Heart left ventricle (tissue), 16 donors: Measurements from ENCODE around the gene ATP1A1. TPM values are rescaled to one million over a fixed set of nuclear protein-coding genes. Genes with fewer than 3 reads are reported as not detected.

Experiments
- ATAC-seq, 4 donors: fragments of 200-7000 bp; cut with Tn5 transposase; one replicate each; pipeline ENCODE4 v1.9.1; 2020 to 2022; ENCODE audit warnings: moderate library complexity in 4 of 4, mild to moderate bottlenecking in 3 of 4, moderate number of reproducible peaks in 1 of 4
- DNase-seq, 5 donors: peaks; one replicate each; pipeline ENCODE4 v3.0.0-alpha.2; 2020
- H3K27ac ChIP-seq, 12 donors: fragments of 200-600 bp; sonication (generic) in 4 of 12; one replicate each; pipeline versions ENCODE4 v1.5.0 to v1.8.0; 2016 to 2022; ENCODE audit warnings: mild to moderate bottlenecking in 2 of 12
- H3K27me3 ChIP-seq, 9 donors: fragments of 200-600 bp; sonication (generic) in 2 of 9; one replicate each; pipeline versions ENCODE4 v1.5.1 to v1.8.0; 2016 to 2022; ENCODE audit warnings: mild to moderate bottlenecking in 3 of 9
- H3K36me3 ChIP-seq, 9 donors: fragments of 200-600 bp; sonication (generic) in 2 of 9; one replicate each; pipeline versions ENCODE4 v1.5.0 to v1.8.0; 2018 to 2022; ENCODE audit warnings: mild to moderate bottlenecking in 2 of 9
- H3K4me1 ChIP-seq, 12 donors: fragments of 200-600 bp; sonication (generic) in 4 of 12; one replicate each; pipeline versions ENCODE4 v1.5.0 to v1.8.0; 2016 to 2022; ENCODE audit warnings: mild to moderate bottlenecking in 3 of 12
- H3K4me3 ChIP-seq, 12 donors: fragments of 200-600 bp; sonication (generic) in 4 of 12; one replicate each; pipeline versions ENCODE4 v1.5.0 to v1.8.0; 2017 to 2022; ENCODE audit warnings: mild to moderate bottlenecking in 9 of 12, moderate library complexity in 4 of 12
- H3K9me3 ChIP-seq, 12 donors: fragments of 200-600 bp; sonication (generic) in 4 of 12; one replicate each; pipeline versions ENCODE4 v1.5.0 to v1.8.0; 2016 to 2022; ENCODE audit warnings: mild to moderate bottlenecking in 1 of 12
- POLR2A ChIP-seq, 2 donors: fragments of 450-650 bp; IDR thresholded peaks; one replicate each; pipeline ENCODE4 v1.6.1; 2017; ENCODE audit warnings: antibody characterized with exemption in 2 of 2, mild to moderate bottlenecking in 2 of 2, moderate library complexity in 2 of 2
- WGBS, 4 donors: extraction: QIAGEN DNeasy Blood & Tissue Kit in 2 of 4; methylation state at CpG; one replicate each; pipeline versions ENCODE4 v1.1.5 to v1.1.7; 2013 to 2018; 5-methylcytosine and 5-hydroxymethylcytosine counted together
- intact Hi-C, 10 donors: fragments of 100-400 bp; cut with DNase I; formaldehyde crosslinking; loops; one replicate each; pipeline versions ENCODE4 v1.11.1 to v1.14.2; 2022
- long read RNA-seq, 3 donors: library from polyadenylated mRNA; unstranded; transcript quantifications; one replicate each; pipeline ENCODE4 v2.0.0, GENCODE V29; 2020 to 2021
- polyA plus RNA-seq, 2 donors: library from polyadenylated mRNA; stranded (reverse); fragments of 200-250 nt; gene quantifications; one replicate each; pipeline ENCODE4 v1.2.3, GENCODE V29; 2013
- total RNA-seq, 9 donors: library from RNA; depleted of rRNA in 2 of 9; stranded (reverse); fragments of >200 nt in 2 of 9; fragmentation: NEBNext Ultra II Directional in 3 of 9; extraction: Animal tissue kit (Norgen Biotek cat#: 25700) in 3 of 9; gene quantifications; one replicate each; pipeline versions ENCODE4 v1.1.0 to v1.2.4, GENCODE V29; 2016 to 2023
- TF ChIP-seq, protein P1 (sequence below), 12 donors: fragments of 200-600 bp; sonication (generic) in 4 of 12; IDR thresholded peaks; one replicate each; pipeline versions ENCODE4 v1.5.0 to v1.8.0; 2018 to 2022; ENCODE audit warnings: antibody characterized with exemption in 12 of 12, mild to moderate bottlenecking in 5 of 12
- donor health status: ischemic (EF 13 %, LVEDD 7.1; RV severe dilation, severe dysfunction).
- donor health status: healthy with polysubstance abuse.
- donor health status: DM: no; HTN: yes; CAD: no.
- donor health status: DM: no; HTN: no; CAD: no.
- donor health status: ischemic (EF 25% LVEDD 6.9; RV normal size, moderate dysfunction).
- donor health status: ischemic (EF 25% LVEDD 5.7; RV mildly dilated, moderate dysfunction).
- donor health status: healthy.
- donor health status: DM: yes; HTN: yes; CAD: no.
- donor health status: ischemic (EF 35%, LVEDD 5.7; RV mildly dilated, moderate dysfunction).
- donor health status: nonischemic (EF 11% LVEDD 7.7; RV severe dilation, severe dysfunction).
- donor health status: DM: yes; HTN: yes; CAD: no.
- donor health status: PGD.
- donor health status: ischemic (EF 29% LVEDD 5.4; RV normal size, mild dysfunction).
- donor health status: nonischemic (EF 23%, LVEDD 6.1; RV moderate dilation, normal function).

ATP1A1 gene
- total RNA-seq (100 to 1,000 TPM; 175 to 436 (median 241) TPM), polyA plus RNA-seq (100 to 1,000 TPM; 115 to 896 TPM)
- long read RNA-seq, donor 1, transcript ATP1A1-201 (23 exons, 3,654 nt) = major isoform, 151 of 217 reads
- long read RNA-seq, donor 1, partial matches to known transcripts = 49 of 217 reads
- long read RNA-seq, donor 1, other reads (novel, unspliced or antisense) = 13 of 217 reads
- long read RNA-seq, donor 2, transcript ATP1A1-201 (23 exons, 3,654 nt) = major isoform, 216 of 338 reads
- long read RNA-seq, donor 2, partial matches to known transcripts = 104 of 338 reads
- long read RNA-seq, donor 2, other reads (novel, unspliced or antisense) = 12 of 338 reads
- long read RNA-seq, donor 3, transcript ATP1A1-201 (23 exons, 3,654 nt) = major isoform, 354 of 466 reads
- long read RNA-seq, donor 3, partial matches to known transcripts = 97 of 466 reads
- long read RNA-seq, donor 3, other reads (novel, unspliced or antisense) = 14 of 466 reads

DNA sequence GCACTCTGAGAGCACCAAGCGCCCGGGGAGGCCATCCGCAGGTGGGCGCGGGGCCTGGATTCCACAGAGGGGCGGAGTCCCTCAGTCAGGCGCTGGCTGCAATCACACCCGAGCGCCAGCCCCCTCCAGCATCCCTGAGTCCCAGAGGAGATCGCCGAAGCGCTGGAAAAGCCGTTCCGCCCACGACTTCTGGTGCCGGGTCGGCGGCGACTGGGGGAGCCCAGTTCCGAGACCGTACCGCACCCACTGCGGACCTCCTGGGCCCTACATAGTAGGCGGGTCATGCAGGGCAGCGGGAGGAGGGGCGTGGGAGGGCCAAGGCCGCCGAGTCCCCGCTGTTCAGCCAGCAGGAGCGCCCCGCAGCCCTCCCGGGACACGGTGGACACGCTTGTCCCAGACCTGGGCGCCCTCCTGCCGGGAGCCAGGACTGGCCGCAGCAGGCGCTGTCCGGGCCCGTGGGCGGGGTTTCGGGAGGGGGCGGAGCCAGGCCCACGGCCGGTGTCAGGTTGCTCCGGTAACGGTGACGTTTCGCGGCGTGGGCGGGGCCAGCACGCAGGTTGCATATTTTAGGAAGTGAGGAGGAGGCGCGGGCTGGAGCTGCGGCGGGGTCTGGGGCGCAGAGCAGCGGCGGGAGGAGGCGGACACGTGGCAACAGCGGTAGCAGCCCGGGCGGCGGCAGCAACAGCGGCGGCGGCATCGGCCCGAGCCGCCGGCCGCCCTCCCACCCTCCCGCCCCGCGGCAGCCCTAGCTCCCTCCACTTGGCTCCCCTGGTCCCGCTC is at the start of gene ATP1A1:
Gene ATP1A1, plus strand, starts transcription at position 594 of the 780 bp plus-strand sequence. CDS start 268 bp downstream, outside the sequence.
- Histone ChIP-seq H3K27ac (peak within 1 kb of the TSS; percentile 89 to 99 (median 97)), H3K27me3 (no peaks in the 10 kb centered on the region), H3K9me3 (no peaks in the 10 kb centered on the region), H3K4me1 (peaks cover 0 to 49% (median 40%) of the 10 kb centered on the region in 12 donors), H3K36me3 (no peaks in the 10 kb centered on the region), H3K4me3 (peak within 1 kb of the TSS; percentile 73 to 95 (median 88))
- intact Hi-C loops = loop anchor here in 7 of 10 donors (5.0 to 10.0 kb wide), 6 partner anchors 44 to 221 kb away; partner anchors contain the start of gene CD58 (in 2 of the 7)
- TF ChIP-seq POLR2A (IDR thresholded peaks at IDR 0.05) = peak; percentile 99 to 100
- TF ChIP-seq, protein P1, sequence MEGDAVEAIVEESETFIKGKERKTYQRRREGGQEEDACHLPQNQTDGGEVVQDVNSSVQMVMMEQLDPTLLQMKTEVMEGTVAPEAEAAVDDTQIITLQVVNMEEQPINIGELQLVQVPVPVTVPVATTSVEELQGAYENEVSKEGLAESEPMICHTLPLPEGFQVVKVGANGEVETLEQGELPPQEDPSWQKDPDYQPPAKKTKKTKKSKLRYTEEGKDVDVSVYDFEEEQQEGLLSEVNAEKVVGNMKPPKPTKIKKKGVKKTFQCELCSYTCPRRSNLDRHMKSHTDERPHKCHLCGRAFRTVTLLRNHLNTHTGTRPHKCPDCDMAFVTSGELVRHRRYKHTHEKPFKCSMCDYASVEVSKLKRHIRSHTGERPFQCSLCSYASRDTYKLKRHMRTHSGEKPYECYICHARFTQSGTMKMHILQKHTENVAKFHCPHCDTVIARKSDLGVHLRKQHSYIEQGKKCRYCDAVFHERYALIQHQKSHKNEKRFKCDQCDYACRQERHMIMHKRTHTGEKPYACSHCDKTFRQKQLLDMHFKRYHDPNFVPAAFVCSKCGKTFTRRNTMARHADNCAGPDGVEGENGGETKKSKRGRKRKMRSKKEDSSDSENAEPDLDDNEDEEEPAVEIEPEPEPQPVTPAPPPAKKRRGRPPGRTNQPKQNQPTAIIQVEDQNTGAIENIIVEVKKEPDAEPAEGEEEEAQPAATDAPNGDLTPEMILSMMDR (IDR thresholded peaks at IDR 0.05) = peak in 3 of 12 donors; percentile 9 to 38 (median 36)
- WGBS, 4 donors = 0 to 4% (median 1%) methylated on average over 31 to 78 of the region's 78 CpGs
- peak; percentile 76 to 89 (median 83) for ATAC-seq
- peak; percentile 97 to 99 (median 98) for DNase-seq

DNA sequence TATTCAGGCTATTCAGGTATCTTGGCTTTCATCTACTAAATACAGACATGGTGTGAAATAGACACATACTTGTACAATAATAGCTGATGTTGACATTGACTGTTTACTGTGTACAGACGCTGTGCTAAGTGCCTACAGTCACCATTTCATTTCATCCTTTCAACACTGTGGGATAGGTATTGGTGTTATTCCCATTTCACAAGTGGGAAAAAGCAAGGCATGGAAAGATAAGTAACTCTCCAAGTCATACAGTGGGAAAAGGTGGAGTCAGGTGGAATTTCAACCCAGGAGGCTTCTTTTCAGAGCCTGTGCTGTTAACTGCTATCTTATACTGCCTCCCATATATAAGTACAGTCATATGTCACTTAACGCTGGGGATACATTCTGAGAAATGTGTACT is 49.6 kb upstream of the ATP1A1 start:
- no peak for ATAC-seq
- no peaks in the 10 kb centered on the region for H3K27me3 ChIP-seq
- H3K36me3 ChIP-seq = no peaks in the 10 kb centered on the region
- no peaks in the 10 kb centered on the region for H3K9me3 ChIP-seq
- DNase-seq = no peak
- no peak overlapping the region for H3K4me3 ChIP-seq
- intact Hi-C loops = no loop called here
- no peak for TF ChIP-seq POLR2A (IDR thresholded peaks at IDR 0.05)
- TF ChIP-seq, protein P1 (IDR thresholded peaks at IDR 0.05) = no peak
- no peak overlapping the region for H3K27ac ChIP-seq
- H3K4me1 ChIP-seq = peaks cover 0 to 4% (median 0%) of the 10 kb centered on the region in 12 donors
- 73 to 83% (median 74%) methylated on average over 2 of the region's 2 CpGs for WGBS, 4 donors

DNA sequence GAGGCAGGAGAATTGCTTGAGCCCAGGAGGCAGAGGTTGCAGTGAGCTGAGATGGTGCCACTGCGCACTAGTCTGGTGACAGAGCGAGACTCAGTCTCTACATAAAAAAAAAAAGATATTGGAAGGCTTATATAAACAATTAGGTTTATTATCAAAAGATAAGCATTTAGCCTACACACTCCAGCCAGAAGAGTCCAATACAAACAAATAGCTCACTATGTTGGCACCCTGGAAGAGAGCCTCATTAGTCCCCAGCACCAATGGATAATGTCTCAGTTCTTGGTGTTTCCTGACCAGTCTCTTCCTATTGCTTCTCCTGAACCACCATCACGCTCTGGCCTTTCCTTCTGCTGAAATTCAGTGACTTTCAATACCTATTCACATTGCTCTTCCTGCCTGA is 48.6 kb upstream of the ATP1A1 start:
- ATAC-seq = no peak
- Histone ChIP-seq H3K4me1 (no peaks in the 10 kb centered on the region), H3K9me3 (no peaks in the 10 kb centered on the region), H3K36me3 (no peaks in the 10 kb centered on the region), H3K27me3 (no peaks in the 10 kb centered on the region), H3K4me3 (no peak overlapping the region), H3K27ac (peak overlapping the region in 1 of 12 donors; percentile 80)
- no peak for DNase-seq
- WGBS, 4 donors = 87 to 96% (median 90%) methylated on average over 3 of the region's 3 CpGs
- intact Hi-C loops = no loop called here
- TF ChIP-seq, protein P1 (IDR thresholded peaks at IDR 0.05) = no peak
- no peak for TF ChIP-seq POLR2A (IDR thresholded peaks at IDR 0.05)

DNA sequence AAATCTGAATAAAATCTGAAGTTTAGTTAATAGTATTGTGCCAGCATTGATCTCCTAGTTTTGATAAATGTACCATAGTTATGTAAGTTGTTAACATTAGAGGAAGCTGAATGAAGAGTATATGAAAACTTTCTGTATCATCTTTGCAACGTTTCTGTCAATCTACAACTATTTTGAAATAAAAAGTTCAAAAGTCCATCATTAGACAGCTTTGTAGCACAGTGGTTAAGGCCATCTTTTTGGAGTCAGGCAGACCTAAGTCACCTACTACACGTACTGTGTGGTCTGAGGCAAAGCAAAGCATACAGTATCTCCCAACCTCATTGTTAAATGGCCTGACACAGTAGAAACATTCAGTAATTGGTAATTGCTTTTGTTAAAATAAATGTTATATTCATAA is 47.9 kb upstream of the ATP1A1 start:
- no peaks in the 10 kb centered on the region for H3K27me3 ChIP-seq
- no peaks in the 10 kb centered on the region for H3K4me1 ChIP-seq
- DNase-seq (no peak), ATAC-seq (no peak)
- no peak overlapping the region for H3K4me3 ChIP-seq
- no peaks in the 10 kb centered on the region for H3K9me3 ChIP-seq
- no peaks in the 10 kb centered on the region for H3K36me3 ChIP-seq
- TF ChIP-seq, protein P1 (IDR thresholded peaks at IDR 0.05) = no peak
- intact Hi-C loops = no loop called here
- H3K27ac ChIP-seq = peak overlapping the region in 1 of 12 donors; percentile 80
- 79 to 88% (median 83%) methylated on average over 2 of the region's 2 CpGs for WGBS, 4 donors
